ENCODE measurements around the gene NPIPB2.

DNA sequence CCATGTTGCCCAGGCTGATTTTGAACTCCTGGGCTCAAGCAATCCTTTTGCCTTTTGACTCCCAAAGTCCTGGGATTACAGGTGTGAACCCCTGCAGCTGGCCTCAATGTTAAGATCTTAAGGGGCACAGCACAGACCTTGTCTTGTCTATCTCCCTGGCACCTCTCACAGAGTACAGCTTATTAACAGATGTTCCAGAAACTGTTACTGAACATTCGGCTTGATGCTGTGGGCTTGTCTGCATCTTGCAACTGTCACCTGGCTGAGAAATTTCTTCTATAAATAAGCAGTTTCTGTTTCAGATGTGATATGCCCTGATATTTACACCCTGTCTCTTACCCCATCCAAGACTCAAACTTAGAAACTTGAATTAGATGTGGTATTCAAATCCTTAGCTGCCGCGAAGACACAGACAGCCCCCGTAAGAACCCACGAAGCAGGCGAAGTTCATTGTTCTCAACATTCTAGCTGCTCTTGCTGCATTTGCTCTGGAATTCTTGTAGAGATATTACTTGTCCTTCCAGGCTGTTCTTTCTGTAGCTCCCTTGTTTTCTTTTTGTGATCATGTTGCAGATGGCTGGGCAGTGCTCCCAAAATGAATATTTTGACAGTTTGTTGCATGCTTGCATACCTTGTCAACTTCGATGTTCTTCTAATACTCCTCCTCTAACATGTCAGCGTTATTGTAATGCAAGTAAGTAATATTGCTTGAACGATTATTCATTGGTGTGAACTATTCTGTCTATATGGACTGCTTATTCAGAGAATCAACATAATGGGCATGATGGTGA is 23.1 kb upstream of the NPIPB2 start, which contains the start of gene TNFRSF17:
- TF ChIP-seq, protein P1, sequence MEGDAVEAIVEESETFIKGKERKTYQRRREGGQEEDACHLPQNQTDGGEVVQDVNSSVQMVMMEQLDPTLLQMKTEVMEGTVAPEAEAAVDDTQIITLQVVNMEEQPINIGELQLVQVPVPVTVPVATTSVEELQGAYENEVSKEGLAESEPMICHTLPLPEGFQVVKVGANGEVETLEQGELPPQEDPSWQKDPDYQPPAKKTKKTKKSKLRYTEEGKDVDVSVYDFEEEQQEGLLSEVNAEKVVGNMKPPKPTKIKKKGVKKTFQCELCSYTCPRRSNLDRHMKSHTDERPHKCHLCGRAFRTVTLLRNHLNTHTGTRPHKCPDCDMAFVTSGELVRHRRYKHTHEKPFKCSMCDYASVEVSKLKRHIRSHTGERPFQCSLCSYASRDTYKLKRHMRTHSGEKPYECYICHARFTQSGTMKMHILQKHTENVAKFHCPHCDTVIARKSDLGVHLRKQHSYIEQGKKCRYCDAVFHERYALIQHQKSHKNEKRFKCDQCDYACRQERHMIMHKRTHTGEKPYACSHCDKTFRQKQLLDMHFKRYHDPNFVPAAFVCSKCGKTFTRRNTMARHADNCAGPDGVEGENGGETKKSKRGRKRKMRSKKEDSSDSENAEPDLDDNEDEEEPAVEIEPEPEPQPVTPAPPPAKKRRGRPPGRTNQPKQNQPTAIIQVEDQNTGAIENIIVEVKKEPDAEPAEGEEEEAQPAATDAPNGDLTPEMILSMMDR (IDR thresholded peaks at IDR 0.05): no peak
- no peak for TF ChIP-seq POLR2A (IDR thresholded peaks at IDR 0.05)
